HG03159 (cell line): ENCODE results near the gene ARF6.

Source experiments
- ATAC-seq: cut with Tn5 transposase; IDR thresholded peaks from one replicate; pipeline ENCODE4 v1.9.1; 2021; ENCODE audit warnings: mild to moderate bottlenecking, moderate library complexity; ENCODE audit not compliant: unreplicated experiment

Gene ARF6

GRCh38 chr14:49939884-49940510 is 47.1 kb downstream of the ARF6 start:
- ATAC-seq: no peak

- ATAC-seq: no peak
Observed at GRCh38 chr14:49940808-49941421, 48.0 kb downstream of the ARF6 start.

- ATAC-seq: no peak
Observed at GRCh38 chr14:49942090-49942489, 49.2 kb downstream of the ARF6 start.

GRCh38 chr14:49944501-49944900 is 51.6 kb downstream of the ARF6 start:
- ATAC-seq: no peak

- ATAC-seq: no peak
Observed at GRCh38 chr14:49945448-49946319, 52.8 kb downstream of the ARF6 start.
